Heart left ventricle (tissue), 16 donors: Measurements from ENCODE around the gene SLC5A6. TPM values are rescaled to one million over a fixed set of nuclear protein-coding genes. Genes with fewer than 3 reads are reported as not detected.

Source experiments
- ATAC-seq, 4 donors: fragments of 200-7000 bp; cut with Tn5 transposase; one replicate each; pipeline ENCODE4 v1.9.1; 2020 to 2022; ENCODE audit warnings: moderate library complexity in 4 of 4, mild to moderate bottlenecking in 3 of 4, moderate number of reproducible peaks in 1 of 4
- DNase-seq, 5 donors: peaks; one replicate each; pipeline ENCODE4 v3.0.0-alpha.2; 2020
- H3K27ac ChIP-seq, 12 donors: fragments of 200-600 bp; sonication (generic) in 4 of 12; one replicate each; pipeline versions ENCODE4 v1.5.0 to v1.8.0; 2016 to 2022; ENCODE audit warnings: mild to moderate bottlenecking in 2 of 12
- H3K27me3 ChIP-seq, 9 donors: fragments of 200-600 bp; sonication (generic) in 2 of 9; one replicate each; pipeline versions ENCODE4 v1.5.1 to v1.8.0; 2016 to 2022; ENCODE audit warnings: mild to moderate bottlenecking in 3 of 9
- H3K36me3 ChIP-seq, 9 donors: fragments of 200-600 bp; sonication (generic) in 2 of 9; one replicate each; pipeline versions ENCODE4 v1.5.0 to v1.8.0; 2018 to 2022; ENCODE audit warnings: mild to moderate bottlenecking in 2 of 9
- H3K4me1 ChIP-seq, 12 donors: fragments of 200-600 bp; sonication (generic) in 4 of 12; one replicate each; pipeline versions ENCODE4 v1.5.0 to v1.8.0; 2016 to 2022; ENCODE audit warnings: mild to moderate bottlenecking in 3 of 12
- H3K4me3 ChIP-seq, 12 donors: fragments of 200-600 bp; sonication (generic) in 4 of 12; one replicate each; pipeline versions ENCODE4 v1.5.0 to v1.8.0; 2017 to 2022; ENCODE audit warnings: mild to moderate bottlenecking in 9 of 12, moderate library complexity in 4 of 12
- H3K9me3 ChIP-seq, 12 donors: fragments of 200-600 bp; sonication (generic) in 4 of 12; one replicate each; pipeline versions ENCODE4 v1.5.0 to v1.8.0; 2016 to 2022; ENCODE audit warnings: mild to moderate bottlenecking in 1 of 12
- CTCF ChIP-seq, 12 donors: fragments of 200-600 bp; sonication (generic) in 4 of 12; IDR thresholded peaks; one replicate each; pipeline versions ENCODE4 v1.5.0 to v1.8.0; 2018 to 2022; ENCODE audit warnings: antibody characterized with exemption in 12 of 12, mild to moderate bottlenecking in 5 of 12
- POLR2A ChIP-seq, 2 donors: fragments of 450-650 bp; IDR thresholded peaks; one replicate each; pipeline ENCODE4 v1.6.1; 2017; ENCODE audit warnings: antibody characterized with exemption in 2 of 2, mild to moderate bottlenecking in 2 of 2, moderate library complexity in 2 of 2
- WGBS, 4 donors: extraction: QIAGEN DNeasy Blood & Tissue Kit in 2 of 4; methylation state at CpG; one replicate each; pipeline versions ENCODE4 v1.1.5 to v1.1.7; 2013 to 2018; 5-methylcytosine and 5-hydroxymethylcytosine counted together
- intact Hi-C, 10 donors: fragments of 100-400 bp; cut with DNase I; formaldehyde crosslinking; loops; one replicate each; pipeline versions ENCODE4 v1.11.1 to v1.14.2; 2022
- polyA plus RNA-seq, 2 donors: library from polyadenylated mRNA; stranded (reverse); fragments of 200-250 nt; gene quantifications; one replicate each; pipeline ENCODE4 v1.2.3, GENCODE V29; 2013
- total RNA-seq, 9 donors: library from RNA; depleted of rRNA in 2 of 9; stranded (reverse); fragments of >200 nt in 2 of 9; fragmentation: NEBNext Ultra II Directional in 3 of 9; extraction: Animal tissue kit (Norgen Biotek cat#: 25700) in 3 of 9; gene quantifications; one replicate each; pipeline versions ENCODE4 v1.1.0 to v1.2.4, GENCODE V29; 2016 to 2023
- donor health status: ischemic (EF 13 %, LVEDD 7.1; RV severe dilation, severe dysfunction).
- donor health status: healthy with polysubstance abuse.
- donor health status: DM: no; HTN: yes; CAD: no.
- donor health status: DM: no; HTN: no; CAD: no.
- donor health status: ischemic (EF 25% LVEDD 6.9; RV normal size, moderate dysfunction).
- donor health status: ischemic (EF 25% LVEDD 5.7; RV mildly dilated, moderate dysfunction).
- donor health status: healthy.
- donor health status: DM: yes; HTN: yes; CAD: no.
- donor health status: ischemic (EF 35%, LVEDD 5.7; RV mildly dilated, moderate dysfunction).
- donor health status: nonischemic (EF 11% LVEDD 7.7; RV severe dilation, severe dysfunction).
- donor health status: DM: yes; HTN: yes; CAD: no.
- donor health status: PGD.
- donor health status: ischemic (EF 29% LVEDD 5.4; RV normal size, mild dysfunction).
- donor health status: nonischemic (EF 23%, LVEDD 6.1; RV moderate dilation, normal function).

The SLC5A6 gene
- total and polyA plus RNA-seq, 11 donors: 6.3 to 37.7 (median 10.3) TPM

- WGBS, 4 donors: 69 to 91% (median 80%) methylated on average over 4 of the region's 4 CpGs
- intact Hi-C loops: loop anchor here in 1 of 10 donors (5.0 kb wide), 1 partner anchor 34 kb away; the partner anchor contains the start of gene TRIM54
- no peak overlapping the region for H3K27ac ChIP-seq
These were observed 35.8 kb upstream of the SLC5A6 start for GRCh38 chr2:27247893-27248292.

GRCh38 chr2:27245626-27246025 is 33.6 kb upstream of the SLC5A6 start:
- H3K27ac ChIP-seq: peak overlapping the region in 1 of 12 donors; percentile 8
- no peaks in the 10 kb centered on the region for H3K9me3 ChIP-seq
- H3K36me3 ChIP-seq: peaks cover 0 to 44% (median 29%) of the 10 kb centered on the region in 9 donors
- DNase-seq: no peak
- H3K4me3 ChIP-seq: no peak overlapping the region
- WGBS, 4 donors: 54 to 75% (median 60%) methylated on average over 4 of the region's 4 CpGs
- TF ChIP-seq CTCF (IDR thresholded peaks at IDR 0.05) (no peak), POLR2A (IDR thresholded peaks at IDR 0.05) (no peak)
- peaks cover 0 to 9% (median 0%) of the 10 kb centered on the region in 9 donors for H3K27me3 ChIP-seq
- peak in 1 of 4 donors; percentile 25 for ATAC-seq
- H3K4me1 ChIP-seq: peaks cover 0 to 32% (median 7%) of the 10 kb centered on the region in 12 donors
- intact Hi-C loops: loop anchor here in 1 of 10 donors (5.0 kb wide), 1 partner anchor 37 kb away; the partner anchor contains the start of gene TRIM54

More at GRCh38 chr2:27247893-27248292, 35.8 kb upstream of the SLC5A6 start:
- DNase-seq: no peak
- H3K4me3 ChIP-seq: no peak overlapping the region
- H3K27me3 ChIP-seq: peaks cover 0 to 25% (median 0%) of the 10 kb centered on the region in 9 donors
- no peaks in the 10 kb centered on the region for H3K9me3 ChIP-seq
- H3K36me3 ChIP-seq: peaks cover 0 to 23% (median 7%) of the 10 kb centered on the region in 9 donors
- peaks cover 0 to 28% (median 6%) of the 10 kb centered on the region in 12 donors for H3K4me1 ChIP-seq
- TF ChIP-seq POLR2A (IDR thresholded peaks at IDR 0.05) (no peak), CTCF (IDR thresholded peaks at IDR 0.05) (no peak)
- ATAC-seq: no peak

GRCh38 chr2:27245116-27245515 is 33.0 kb upstream of the SLC5A6 start:
- Histone ChIP-seq H3K9me3 (no peaks in the 10 kb centered on the region), H3K4me3 (no peak overlapping the region), H3K27ac (peak overlapping the region in 1 of 12 donors; percentile 8), H3K36me3 (peaks cover 0 to 49% (median 34%) of the 10 kb centered on the region in 9 donors), H3K4me1 (peaks cover 0 to 27% (median 5%) of the 10 kb centered on the region in 12 donors), H3K27me3 (peaks cover 0 to 4% (median 0%) of the 10 kb centered on the region in 9 donors)
- TF ChIP-seq POLR2A (IDR thresholded peaks at IDR 0.05): no peak
- TF ChIP-seq CTCF (IDR thresholded peaks at IDR 0.05): no peak
- 64 to 72% (median 71%) methylated on average over 10 of the region's 10 CpGs for WGBS, 4 donors
- intact Hi-C loops: loop anchor here in 1 of 10 donors (5.0 kb wide), 1 partner anchor 37 kb away; the partner anchor contains the start of gene TRIM54
- DNase-seq (no peak), ATAC-seq (peak in 3 of 4 donors; percentile 18 to 52 (median 40))

GRCh38 chr2:27243391-27244130 is 31.5 kb upstream of the SLC5A6 start:
- H3K4me1 ChIP-seq: peaks cover 0 to 26% (median 5%) of the 10 kb centered on the region in 12 donors
- no peaks in the 10 kb centered on the region for H3K27me3 ChIP-seq
- TF ChIP-seq CTCF (IDR thresholded peaks at IDR 0.05): no peak
- TF ChIP-seq POLR2A (IDR thresholded peaks at IDR 0.05): no peak
- no peaks in the 10 kb centered on the region for H3K9me3 ChIP-seq
- intact Hi-C loops: no loop called here
- no peak overlapping the region for H3K4me3 ChIP-seq
- WGBS, 4 donors: 57 to 61% (median 59%) methylated on average over 19 of the region's 19 CpGs
- H3K27ac ChIP-seq: peak overlapping the region in 7 of 12 donors; percentile 11 to 56 (median 34)
- ATAC-seq: peak; percentile 28 to 54 (median 38)
- DNase-seq: no peak
- peaks cover 0 to 65% (median 50%) of the 10 kb centered on the region in 9 donors for H3K36me3 ChIP-seq
